Naive thymus-derived CD4-positive, alpha-beta T cell (primary cell): ENCODE measurements around the gene CXCL9. TPM values are rescaled to one million over a fixed set of nuclear protein-coding genes. Genes with fewer than 3 reads are reported as not detected.
"Not testable (repeated sequence)": the region's sequence is repeated elsewhere in the genome, so short reads cannot be mapped to it uniquely, and the experiment has no call there.

ENCODE experiments used
- ATAC-seq: fragments of 150-1000 bp; cut with Tn5 transposase; 2 replicates; pipeline ENCODE4 v1.10.0; 2021; ENCODE audit warnings: mild to moderate bottlenecking, moderate library complexity
- CTCF ChIA-PET: fragments of 350-600 bp; sonication (Branson Sonifier 250); formaldehyde crosslinking; loops from one replicate; lab custom pipeline; 2021; ENCODE audit warnings: antibody characterized with exemption; lab: Charles Lee
- POLR2A ChIA-PET: fragments of 350-600 bp; sonication (Branson Sonifier 250); formaldehyde crosslinking; loops from one replicate; lab custom pipeline; 2021; ENCODE audit warnings: antibody characterized with exemption, inconsistent platforms; lab: Charles Lee
- DNase-seq, 9 donors: peaks; one replicate each; pipeline versions ENCODE4 v3.0.0 to v3.0.0-alpha.2; 2020 to 2022; ENCODE audit warnings: mixed read lengths in 1 of 9
- H3K27ac ChIP-seq: one replicate; pipeline ENCODE4 v1.7.0; 2013; ENCODE audit warnings: mild to moderate bottlenecking, low read depth, low read length, moderate library complexity
- H3K27me3 ChIP-seq, 2 donors: one replicate each; pipeline ENCODE4 v1.7.0; 2013; ENCODE audit warnings: low read length in 2 of 2, mild to moderate bottlenecking in 2 of 2, moderate library complexity in 2 of 2; ENCODE audit not compliant: control insufficient read depth in 2 of 2, insufficient read depth in 2 of 2
- H3K36me3 ChIP-seq, 3 experiments: 1 replicate in 2 of 3; 2 replicates in 1 of 3; pipeline ENCODE4 v1.7.0; 2013; ENCODE audit warnings: low read length in 3 of 3, mild to moderate bottlenecking in 3 of 3, moderate library complexity in 1 of 3; ENCODE audit not compliant: insufficient read depth in 3 of 3, control insufficient read depth in 2 of 3
- H3K4me1 ChIP-seq, 2 donors: one replicate each; pipeline ENCODE4 v1.7.0; 2013; ENCODE audit warnings: low read length in 2 of 2, mild to moderate bottlenecking in 2 of 2, moderate library complexity in 1 of 2; ENCODE audit not compliant: control insufficient read depth in 2 of 2, insufficient read depth in 2 of 2
- H3K4me3 ChIP-seq: 2 replicates; pipeline ENCODE4 v1.7.0; 2013; ENCODE audit warnings: mild to moderate bottlenecking, low read length
- H3K9me3 ChIP-seq, 3 experiments: 1 replicate in 2 of 3; 2 replicates in 1 of 3; pipeline ENCODE4 v1.7.0; 2013; ENCODE audit warnings: low read length in 3 of 3; ENCODE audit not compliant: control insufficient read depth in 2 of 3
- H3K27ac Mint-ChIP-seq, 9 donors: one replicate each; pipeline ENCODE4 v1.8.0; 2020 to 2022; ENCODE audit warnings: mixed read lengths in 9 of 9, mild to moderate bottlenecking in 8 of 9, moderate library complexity in 5 of 9, inconsistent platforms in 2 of 9
- H3K27me3 Mint-ChIP-seq, 5 donors: one replicate each; pipeline ENCODE4 v1.8.0; 2021 to 2022; ENCODE audit warnings: mixed read lengths in 5 of 5, mild to moderate bottlenecking in 1 of 5
- H3K36me3 Mint-ChIP-seq, 5 donors: one replicate each; pipeline ENCODE4 v1.8.0; 2020 to 2022; ENCODE audit warnings: mixed read lengths in 5 of 5, mild to moderate bottlenecking in 3 of 5, inconsistent platforms in 1 of 5
- H3K4me1 Mint-ChIP-seq, 7 donors: one replicate each; pipeline ENCODE4 v1.8.0; 2020 to 2022; ENCODE audit warnings: mixed read lengths in 7 of 7, mild to moderate bottlenecking in 3 of 7, inconsistent platforms in 1 of 7
- H3K4me3 Mint-ChIP-seq, 10 donors: one replicate each; pipeline ENCODE4 v1.8.0; 2020 to 2022; ENCODE audit warnings: mild to moderate bottlenecking in 10 of 10, mixed read lengths in 10 of 10, moderate library complexity in 6 of 10, inconsistent platforms in 2 of 10
- H3K9me3 Mint-ChIP-seq, 11 donors: one replicate each; pipeline ENCODE4 v1.8.0; 2020 to 2022; ENCODE audit warnings: mixed read lengths in 11 of 11, mild to moderate bottlenecking in 4 of 11, inconsistent platforms in 1 of 11, moderate library complexity in 1 of 11
- intact Hi-C, 2 donors: fragments of 100-400 bp; cut with micrococcal nuclease; formaldehyde crosslinking; loops; one replicate each; pipeline ENCODE4 v1.15.1; 2023
- polyA plus RNA-seq, 2 donors: library from polyadenylated mRNA; unstranded; fragments of 300-500 nt; fragmentation: Illumina TruSeq; gene quantifications; one replicate each; pipeline ENCODE4 v1.2.3, GENCODE V29; 2021
- total RNA-seq, 6 experiments: library from RNA in 5 of 6; stranded (reverse) in 5 of 6; gene quantifications; 1 replicate in 5 of 6; 2 replicates in 1 of 6; pipeline ENCODE4 v1.2.3 and lab custom pipeline; 2021 to 2026

Gene CXCL9
- total and polyA plus RNA-seq, 7 experiments from 2014 or later: not detected

DNA sequence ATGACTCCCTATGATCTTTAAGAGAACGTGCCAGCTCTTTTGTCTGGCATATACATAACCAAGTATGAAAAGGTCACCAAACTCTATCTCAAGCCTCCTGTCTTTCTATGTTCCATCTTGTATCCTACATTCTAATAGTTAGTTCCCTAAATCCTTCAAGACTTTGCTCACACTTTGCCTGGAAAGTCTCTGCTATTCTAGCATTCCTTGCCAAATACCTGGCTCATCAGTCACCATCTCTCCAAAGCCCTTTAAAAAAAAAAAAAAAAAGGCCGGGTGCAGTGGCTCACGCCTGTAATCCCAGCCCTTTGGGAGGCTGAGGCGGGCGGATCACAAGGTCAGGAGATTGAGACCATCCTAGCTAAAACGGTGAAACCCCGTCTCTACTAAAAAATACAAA is 48.8 kb downstream of the CXCL9 start:
- H3K9me3 ChIP-seq, POLR2A ChIA-PET, H3K27me3 ChIP-seq, intact Hi-C loops, H3K4me3 Mint-ChIP-seq, H3K27ac ChIP-seq, ATAC-seq, H3K27ac Mint-ChIP-seq, H3K4me1 Mint-ChIP-seq, DNase-seq, H3K4me1 ChIP-seq, H3K27me3 Mint-ChIP-seq, H3K4me3 ChIP-seq, H3K9me3 Mint-ChIP-seq: not testable (repeated sequence)
- peaks cover 37 to 86% (median 63%) of the 10 kb centered on the region in 5 donors for H3K36me3 Mint-ChIP-seq
- peaks cover 17 to 78% (median 20%) of the 10 kb centered on the region in 3 experiments for H3K36me3 ChIP-seq
- CTCF ChIA-PET: interaction anchor here (0.6 kb wide), 1 partner anchor 41 kb away, joined by 3 read pairs; no protein-coding TSS in a partner anchor

DNA sequence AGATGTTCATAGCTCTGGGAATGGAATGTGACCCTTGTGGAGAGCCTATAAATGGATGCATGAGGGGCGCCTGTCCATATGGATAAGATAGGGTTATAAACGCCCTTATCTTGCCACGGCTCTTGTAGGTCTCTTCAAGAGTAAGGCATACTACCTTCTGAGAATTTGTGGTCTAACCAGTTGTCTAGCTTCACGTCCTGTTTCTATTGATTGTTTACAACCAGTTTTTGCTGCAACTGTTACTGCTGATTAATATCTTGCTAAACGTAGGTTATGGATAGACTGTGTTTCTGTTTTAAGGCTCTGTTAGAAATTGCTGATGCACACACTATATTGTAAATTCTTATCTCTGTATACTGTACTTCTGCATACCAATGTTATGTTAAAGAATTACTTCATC is 52.5 kb downstream of the CXCL9 start:
- H3K4me3 ChIP-seq, H3K9me3 ChIP-seq, CTCF ChIA-PET, H3K9me3 Mint-ChIP-seq, POLR2A ChIA-PET, H3K4me3 Mint-ChIP-seq, H3K4me1 Mint-ChIP-seq, H3K27me3 ChIP-seq, intact Hi-C loops, H3K27me3 Mint-ChIP-seq, ATAC-seq, DNase-seq, H3K4me1 ChIP-seq, H3K27ac ChIP-seq: not testable (repeated sequence)
- Mint-ChIP-seq H3K27ac (peak overlapping the region in 1 of 9 donors; percentile 63), H3K36me3 (peaks cover 36 to 70% (median 55%) of the 10 kb centered on the region in 5 donors)
- H3K36me3 ChIP-seq: peaks cover 22 to 91% (median 35%) of the 10 kb centered on the region in 3 experiments

DNA sequence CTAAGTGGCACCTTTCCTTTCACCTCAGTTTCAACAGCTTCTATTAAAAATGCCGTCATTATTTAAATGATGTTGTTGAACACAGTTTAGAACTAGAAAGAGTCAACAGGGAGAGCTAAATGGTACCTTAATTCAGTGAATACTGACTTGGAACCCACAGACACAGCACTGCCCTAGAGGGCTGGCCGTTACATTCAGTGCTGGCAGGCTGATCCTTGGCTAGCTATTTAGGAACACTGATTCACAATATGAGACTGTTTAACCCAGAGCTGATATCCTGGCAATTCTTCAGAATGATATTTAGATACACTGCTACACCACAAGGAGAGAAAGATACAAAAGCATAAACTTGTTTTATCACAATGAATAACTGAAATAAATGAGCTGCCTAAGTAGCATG is 53.8 kb downstream of the CXCL9 start:
- peaks cover 0 to 8% (median 4%) of the 10 kb centered on the region in 7 donors for H3K4me1 Mint-ChIP-seq
- H3K27me3 Mint-ChIP-seq: no peaks in the 10 kb centered on the region
- no peak for DNase-seq
- Histone ChIP-seq H3K9me3 (no peaks in the 10 kb centered on the region), H3K27ac (no peak overlapping the region), H3K4me1 (no peaks in the 10 kb centered on the region), H3K36me3 (peaks cover 22 to 83% (median 26%) of the 10 kb centered on the region in 3 experiments), H3K27me3 (no peaks in the 10 kb centered on the region), H3K4me3 (no peak overlapping the region)
- ChIA-PET POLR2A (interaction anchor here (1.1 to 1.3 kb wide), 2 partner anchors 13 to 229 kb away, joined by 3 read pairs; partner anchors contain the start of gene USO1), CTCF (no interaction called here)
- peak overlapping the region in 5 of 9 donors; percentile 13 to 67 (median 28) for H3K27ac Mint-ChIP-seq
- H3K9me3 Mint-ChIP-seq: no peaks in the 10 kb centered on the region
- peaks cover 33 to 65% (median 49%) of the 10 kb centered on the region in 5 donors for H3K36me3 Mint-ChIP-seq
- H3K4me3 Mint-ChIP-seq: no peak overlapping the region
- no peak for ATAC-seq
- intact Hi-C loops: no loop called here

Other genes with a start within 250 kb of the CXCL9 start
- 1 to 10 TPM in 2 of 5 experiments, under 1 TPM in 3; 0.07 to 1.5 (median 0.17) TPM for gene PPEF2, start 105.1 kb downstream of the CXCL9 start, total RNA-seq
- gene PPEF2, start 105.1 kb downstream of the CXCL9 start, polyA plus RNA-seq: not detected
- gene NAAA, start 66.5 kb downstream of the CXCL9 start, total RNA-seq: 100 to 1,000 TPM in 1 of 5 experiments, 10 to 100 TPM in 4; 36.9 to 103 (median 80.3) TPM
- 10 to 100 TPM; 69.5 to 94.3 TPM for gene NAAA, start 66.5 kb downstream of the CXCL9 start, polyA plus RNA-seq
- gene SDAD1, start 16.6 kb downstream of the CXCL9 start, total RNA-seq: 10 to 100 TPM; 32.6 to 65.1 (median 52.9) TPM
- 100 to 1,000 TPM in 1 of 2 donors, 10 to 100 TPM in 1; 96.6 to 118 TPM for gene SDAD1, start 16.6 kb downstream of the CXCL9 start, polyA plus RNA-seq
- gene CXCL10, start 16.0 kb upstream of the CXCL9 start, total RNA-seq: 1 to 10 TPM in 1 of 5 experiments, under 1 TPM in 1, not detected in 3; 0.32 to 2.3 TPM
- gene CXCL10, start 16.0 kb upstream of the CXCL9 start, polyA plus RNA-seq: not detected
- gene CXCL11, start 28.6 kb upstream of the CXCL9 start, total RNA-seq: not detected
- not detected for gene CXCL11, start 28.6 kb upstream of the CXCL9 start, polyA plus RNA-seq
- not detected for gene ART3, start 67.2 kb upstream of the CXCL9 start, total RNA-seq
- not detected for gene ART3, start 67.2 kb upstream of the CXCL9 start, polyA plus RNA-seq
- gene NUP54, start 140.9 kb upstream of the CXCL9 start, total RNA-seq: 10 to 100 TPM; 51.1 to 82.0 (median 65.5) TPM
- gene NUP54, start 140.9 kb upstream of the CXCL9 start, polyA plus RNA-seq: 10 to 100 TPM; 46.0 to 53.8 TPM
- gene SCARB2, start 206.3 kb upstream of the CXCL9 start, total RNA-seq: 10 to 100 TPM; 13.5 to 35.7 (median 29.1) TPM
- gene SCARB2, start 206.3 kb upstream of the CXCL9 start, polyA plus RNA-seq: 10 to 100 TPM; 12.6 to 14.7 TPM
- under 1 TPM in 4 of 5 experiments, not detected in 1; 0.24 to 0.79 (median 0.43) TPM for gene FAM47E, start 244.2 kb upstream of the CXCL9 start, total RNA-seq
- under 1 TPM in 1 of 2 donors, not detected in 1; 0.45 TPM for gene FAM47E, start 244.2 kb upstream of the CXCL9 start, polyA plus RNA-seq